GM21526 (cell line): Measurements from ENCODE around the gene KIF12.

Experiments used
- ATAC-seq: cut with Tn5 transposase; IDR thresholded peaks from one replicate; pipeline ENCODE4 v1.9.1; 2021; ENCODE audit warnings: moderate library complexity; ENCODE audit not compliant: unreplicated experiment, low FRiP score

Gene KIF12

DNA sequence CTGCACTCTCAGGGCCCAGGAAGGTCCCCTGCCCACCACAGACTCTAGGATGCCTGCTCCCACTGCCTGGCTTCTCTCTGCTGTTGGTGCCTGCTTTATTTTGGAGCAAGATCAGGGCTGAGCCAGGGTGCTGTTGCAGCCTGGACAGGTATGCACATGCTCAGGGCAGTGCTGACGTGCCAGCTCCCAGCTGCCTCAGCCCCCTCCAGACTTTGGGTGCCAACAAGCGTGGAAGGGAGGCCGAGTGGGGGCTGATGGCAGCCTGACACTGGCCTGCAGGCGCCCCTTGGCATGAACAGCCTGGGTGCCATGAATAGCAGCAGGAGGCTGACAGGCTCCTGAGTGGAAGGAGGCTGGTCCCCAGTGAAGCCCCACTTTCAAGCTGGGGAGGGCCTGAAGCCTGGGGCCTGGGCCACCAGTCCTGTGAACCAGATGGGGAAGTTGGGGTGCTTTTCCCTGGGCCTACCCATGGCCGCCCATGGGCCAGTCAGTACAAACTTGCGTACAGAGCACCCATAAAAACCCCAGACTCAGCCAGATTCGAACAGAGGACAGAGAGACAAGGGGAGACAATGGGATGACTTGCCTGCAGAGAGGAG, 27.8 kb downstream of the KIF12 start:
- no peak for ATAC-seq

DNA sequence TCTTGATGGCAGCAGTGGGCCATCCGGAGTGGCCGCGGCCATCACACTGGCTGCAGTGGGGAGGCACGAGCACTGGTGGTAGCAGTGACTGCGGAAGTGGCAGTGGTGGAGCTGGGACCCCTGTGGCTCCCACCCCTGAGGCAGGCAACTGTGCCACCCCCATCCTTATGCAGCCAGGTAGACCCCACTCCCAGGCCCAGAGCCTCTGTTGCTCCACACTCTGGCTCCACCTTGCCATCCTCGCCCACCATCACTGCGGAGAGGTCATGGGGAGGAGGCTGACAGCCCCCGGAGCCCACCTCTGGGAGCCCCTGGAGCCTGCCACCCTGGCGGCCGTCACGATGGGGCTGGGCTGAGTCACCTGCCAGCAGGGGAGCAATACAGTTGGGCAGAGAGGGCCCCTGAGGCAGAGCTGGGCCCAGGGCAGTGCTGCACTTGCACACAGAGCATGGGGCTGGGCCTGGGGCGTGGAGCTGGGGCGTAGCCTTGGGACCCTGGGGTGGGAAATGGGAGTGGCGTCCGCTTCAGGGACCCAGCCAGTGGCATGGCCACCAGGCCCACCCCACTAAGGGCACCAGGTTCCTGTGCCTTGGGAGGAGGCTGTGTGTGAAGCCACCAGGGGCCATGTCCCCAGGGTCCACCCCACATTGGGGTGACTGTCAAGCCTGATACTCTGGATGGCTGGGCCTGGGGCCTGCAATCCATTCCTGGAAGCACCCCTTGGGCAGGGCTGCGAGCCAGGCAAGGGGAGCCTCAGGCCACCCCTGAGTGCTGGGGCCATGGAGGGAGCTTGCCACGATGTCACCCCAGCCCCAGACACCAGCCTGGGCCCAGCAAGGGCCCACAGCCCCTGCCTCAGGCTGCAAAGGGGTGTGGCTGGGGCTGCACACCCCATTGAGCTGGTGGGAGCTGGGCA, 28.6 kb downstream of the KIF12 start:
- no peak for ATAC-seq

DNA sequence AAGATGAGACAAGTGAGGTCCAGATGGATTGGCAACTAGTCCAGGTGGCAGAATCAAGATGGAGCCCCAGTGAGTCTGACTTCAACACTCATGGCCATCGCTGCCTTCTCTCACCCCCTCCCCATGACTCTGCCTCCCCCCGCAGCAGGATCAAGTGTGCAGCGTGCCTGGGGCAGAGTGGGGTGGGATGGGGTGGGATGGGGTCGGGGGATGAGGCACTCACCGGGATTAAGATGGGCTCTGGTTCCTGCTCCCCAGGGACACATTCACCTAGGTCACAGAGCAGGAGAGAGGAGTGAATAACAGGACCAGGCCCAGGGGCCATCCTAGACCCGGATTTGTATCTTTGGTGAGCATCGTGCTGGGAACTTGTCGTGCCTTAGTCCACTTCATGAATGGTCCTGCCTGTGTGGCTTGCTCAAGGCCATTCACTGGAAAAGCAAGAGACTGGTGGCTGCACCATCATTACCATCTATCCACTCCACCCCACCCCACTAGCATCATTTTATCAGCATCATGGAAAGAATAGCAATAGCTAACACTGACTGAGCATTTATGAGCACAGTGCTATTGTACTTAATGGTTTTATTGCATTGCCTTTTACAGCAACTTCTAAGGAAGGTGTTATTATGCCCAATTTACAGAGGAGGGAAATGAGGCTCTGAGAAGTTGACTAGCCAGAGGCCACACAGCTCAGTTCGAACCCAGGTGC, 29.5 kb downstream of the KIF12 start:
- ATAC-seq, result no peak

DNA sequence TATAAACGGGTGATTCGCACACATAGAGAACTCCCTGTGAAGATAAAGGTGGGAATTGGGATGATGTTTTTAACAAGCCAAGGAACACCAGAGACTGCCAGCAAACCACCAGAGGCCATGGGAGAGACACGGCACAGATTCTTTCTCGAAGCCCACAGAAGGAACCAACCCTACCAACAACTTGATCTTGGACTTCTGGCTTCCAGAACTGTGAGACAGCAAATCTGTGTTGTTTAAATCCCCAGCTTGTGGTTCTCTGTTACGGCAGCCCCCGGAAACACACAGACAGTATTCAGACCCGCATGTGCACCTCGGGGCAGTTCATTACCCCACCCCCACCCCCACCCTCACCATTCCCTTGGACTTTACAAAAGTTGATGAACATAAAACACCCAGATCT, 33.8 kb downstream of the KIF12 start:
- ATAC-seq, result no peak

- no peak for ATAC-seq
Observed at GRCh38 chr9:114061830-114062474, 37.1 kb downstream of the KIF12 start.

GRCh38 chr9:114061292-114061691, 37.8 kb downstream of the KIF12 start:
- no peak for ATAC-seq

GRCh38 chr9:114060711-114061110, 38.4 kb downstream of the KIF12 start:
- no peak for ATAC-seq

- ATAC-seq, result no peak
Observed at GRCh38 chr9:114060070-114060469, 39.0 kb downstream of the KIF12 start.

DNA sequence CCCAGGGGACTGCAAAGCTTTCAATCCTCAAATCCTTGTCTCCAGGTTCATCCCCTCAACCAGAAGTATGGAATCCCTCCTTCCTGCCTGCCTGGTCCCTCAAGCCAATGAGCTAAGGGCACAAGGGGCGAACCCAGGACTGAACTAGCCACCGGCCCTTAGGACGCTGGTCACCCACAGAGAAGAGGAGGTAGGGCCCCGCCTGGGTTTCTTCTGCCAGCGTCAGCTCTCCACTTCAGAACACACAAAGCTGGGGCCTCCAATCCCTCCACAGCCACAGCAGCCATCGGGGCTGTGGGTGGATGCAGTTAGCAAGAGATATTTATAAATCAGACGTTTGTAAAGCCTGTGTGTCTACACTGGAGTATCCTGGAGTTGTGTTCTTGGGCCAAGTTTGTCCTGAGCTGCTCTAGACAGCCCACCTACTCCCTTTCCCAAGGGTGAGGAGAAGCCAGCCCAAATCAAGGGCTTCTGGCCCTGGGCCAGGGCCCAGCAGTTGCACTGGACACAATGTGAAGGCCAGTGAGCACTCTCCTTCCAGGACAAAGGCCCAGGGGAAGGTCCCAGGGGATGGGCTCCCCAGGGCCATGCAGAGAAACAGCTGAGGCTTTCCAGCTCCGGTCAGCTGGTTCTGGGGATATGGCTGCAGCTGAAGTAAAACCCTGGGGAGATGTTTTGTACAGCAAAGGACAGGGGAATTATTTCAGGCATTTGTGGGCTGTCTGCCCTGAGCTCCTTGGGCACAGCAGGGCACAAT, 39.9 kb downstream of the KIF12 start:
- no peak for ATAC-seq

DNA sequence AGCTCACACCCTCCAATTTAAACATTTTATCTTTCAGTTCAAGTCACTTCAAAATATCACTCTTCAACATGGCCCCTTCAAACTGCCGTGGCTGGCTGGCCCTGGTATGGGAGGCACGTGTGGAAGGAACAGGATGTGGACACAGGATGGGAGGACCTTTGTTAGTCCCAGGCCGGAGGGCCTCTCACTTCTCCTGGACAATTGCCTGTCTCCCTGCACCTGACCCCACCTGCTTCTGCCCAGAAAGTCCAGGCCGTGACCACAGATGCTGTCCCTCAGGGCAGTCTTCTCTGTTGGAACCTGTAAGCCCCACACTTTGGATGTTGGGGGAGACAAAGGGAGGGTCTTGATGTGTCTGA, 40.4 kb downstream of the KIF12 start:
- no peak for ATAC-seq

DNA sequence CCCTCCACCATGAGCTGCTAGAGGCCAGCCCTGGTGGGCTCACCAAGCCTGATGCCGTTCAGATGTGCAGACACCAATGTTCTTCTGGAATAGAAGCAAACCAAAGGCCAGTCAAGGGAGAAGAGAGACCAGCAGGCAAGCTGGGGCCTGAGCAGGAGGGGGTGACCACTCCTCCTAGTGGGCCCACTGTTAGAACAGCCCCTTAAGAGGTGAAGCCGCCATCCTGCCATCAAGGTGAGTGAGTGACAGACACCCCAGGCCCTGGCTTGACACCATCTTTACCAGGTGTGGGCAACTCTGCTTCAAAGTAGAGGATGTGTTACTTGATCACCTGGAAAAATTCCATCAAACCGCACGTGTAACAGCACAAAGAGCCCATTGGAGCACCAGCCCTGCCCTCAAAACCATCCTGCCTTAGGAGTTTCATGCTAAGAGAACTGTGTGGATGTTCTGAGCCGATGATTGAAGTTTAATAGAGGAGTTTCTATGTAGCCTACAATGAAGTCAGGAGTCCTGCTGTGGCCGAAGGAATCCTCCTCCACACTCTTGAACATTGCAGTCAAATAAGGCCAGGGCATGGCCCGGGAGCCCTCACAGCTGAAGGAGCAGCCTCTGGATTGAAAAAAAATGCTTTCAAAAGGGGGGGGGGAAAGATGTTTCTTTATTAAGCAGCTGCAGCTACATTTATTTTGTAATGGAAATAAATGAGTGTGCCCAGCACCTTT, 41.8 kb downstream of the KIF12 start:
- no peak for ATAC-seq

GRCh38 chr9:114056527-114056926, 42.6 kb downstream of the KIF12 start:
- no peak for ATAC-seq

- no peak for ATAC-seq
Observed at GRCh38 chr9:114055894-114056293, 43.2 kb downstream of the KIF12 start.

DNA sequence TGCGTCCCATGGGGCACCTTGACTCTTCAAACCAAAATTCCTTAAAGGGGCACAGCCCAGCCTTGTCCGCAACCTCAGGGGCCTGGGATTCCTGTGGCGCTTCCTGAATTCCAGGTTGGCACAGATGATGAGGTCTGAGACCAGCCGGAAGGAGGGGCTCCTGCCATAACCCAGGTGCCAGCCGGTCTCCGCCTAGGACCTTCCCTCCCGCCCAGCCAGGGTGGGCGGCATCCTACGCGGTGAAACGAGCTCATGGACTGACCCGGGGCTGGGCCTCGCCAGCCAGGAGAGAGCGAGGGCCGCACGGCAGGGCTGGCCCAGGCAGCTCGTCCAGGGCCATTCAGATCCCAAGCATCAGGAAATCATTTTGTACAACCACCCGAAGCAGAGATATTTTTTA, 44.0 kb downstream of the KIF12 start:
- ATAC-seq, result no peak

GRCh38 chr9:114054191-114054690, 44.9 kb downstream of the KIF12 start:
- ATAC-seq, result no peak

GRCh38 chr9:114053246-114054005, 45.7 kb downstream of the KIF12 start:
- ATAC-seq, result no peak

- ATAC-seq, result no peak
Observed at GRCh38 chr9:114051706-114052105, 47.4 kb downstream of the KIF12 start.

GRCh38 chr9:114051281-114051680, 47.8 kb downstream of the KIF12 start:
- ATAC-seq, result no peak

- no peak for ATAC-seq
Observed at GRCh38 chr9:114050646-114051045, 48.4 kb downstream of the KIF12 start.
